Limb (tissue), 2 donors: ENCODE measurements around the gene DPP3.
"Not testable (repeated sequence)": the region's sequence is repeated elsewhere in the genome, so short reads cannot be mapped to it uniquely, and the experiment has no call there.

Experiments used
- DNase-seq, 2 donors: peaks; one replicate each; pipeline ENCODE4 v3.0.0-alpha.2; 2016; ENCODE audit errors: extremely low spot score in 2 of 2

Gene DPP3

GRCh38 chr11:66530927-66531709 lies 50.9 kb downstream of the DPP3 start:
- DNase-seq: no peak

DNA sequence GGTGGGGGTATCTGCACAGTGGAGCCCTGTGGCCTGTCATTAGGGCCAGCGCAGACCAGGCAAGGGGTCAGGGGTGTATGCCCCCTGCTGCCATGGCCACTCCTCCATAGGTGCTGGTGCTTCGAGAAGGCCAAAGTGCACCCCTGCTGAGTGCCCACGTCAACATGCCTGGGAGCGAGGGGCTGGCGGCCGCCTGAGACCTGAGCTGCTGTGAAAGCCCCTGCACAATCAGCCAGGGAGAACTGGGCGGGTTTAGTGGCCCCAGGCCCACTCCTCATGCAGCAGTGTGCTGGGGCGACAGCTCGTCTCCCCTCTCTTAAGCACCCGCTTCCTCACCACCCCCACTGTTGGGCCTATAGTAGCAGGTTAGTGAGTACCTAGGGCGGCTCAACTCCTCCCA lies 51.6 kb downstream of the DPP3 start:
- no peak for DNase-seq

- DNase-seq: no peak
These were observed 52.5 kb downstream of the DPP3 start for GRCh38 chr11:66532784-66533183.

- DNase-seq: no peak
These were observed 59.1 kb downstream of the DPP3 start for GRCh38 chr11:66539170-66539869.

DNA sequence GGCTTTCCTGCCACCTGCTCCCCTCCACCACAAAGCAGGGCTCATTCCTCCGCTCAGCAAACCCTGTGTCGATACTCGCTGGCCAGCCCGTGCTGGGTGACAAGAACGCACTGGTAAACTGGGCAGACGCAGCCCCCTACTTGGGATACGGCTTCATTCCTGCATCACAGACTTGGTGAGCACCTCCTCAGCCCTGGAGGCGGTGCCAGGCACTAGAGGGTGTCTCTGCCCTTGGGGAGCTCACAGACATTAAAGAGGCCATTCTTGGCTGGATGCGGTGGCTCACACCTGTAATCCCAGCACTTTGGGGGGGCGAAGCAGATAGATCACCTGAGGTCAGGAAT lies 59.6 kb downstream of the DPP3 start:
- DNase-seq: no peak

DNA sequence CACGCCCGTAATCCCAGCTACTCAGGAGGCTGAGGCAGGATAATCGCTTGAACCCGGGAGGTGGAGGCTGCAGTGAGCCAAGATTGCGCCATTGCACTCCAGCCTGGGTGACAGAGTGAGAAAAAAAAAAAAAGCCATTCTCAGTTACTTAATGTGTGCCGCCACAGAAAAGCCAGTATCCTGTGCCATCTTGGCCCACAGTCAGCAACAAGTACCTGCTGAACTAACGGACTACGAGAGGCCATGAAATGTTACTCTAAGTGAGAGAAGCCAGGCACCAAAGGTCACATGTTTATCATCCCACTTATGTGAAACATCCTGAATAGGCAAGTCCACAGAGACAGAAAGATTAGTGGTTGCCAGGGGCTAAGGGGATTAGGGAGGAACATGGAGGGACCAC lies 60.4 kb downstream of the DPP3 start:
- DNase-seq: not testable (repeated sequence)

GRCh38 chr11:66541892-66542291 lies 61.7 kb downstream of the DPP3 start:
- no peak for DNase-seq

DNA sequence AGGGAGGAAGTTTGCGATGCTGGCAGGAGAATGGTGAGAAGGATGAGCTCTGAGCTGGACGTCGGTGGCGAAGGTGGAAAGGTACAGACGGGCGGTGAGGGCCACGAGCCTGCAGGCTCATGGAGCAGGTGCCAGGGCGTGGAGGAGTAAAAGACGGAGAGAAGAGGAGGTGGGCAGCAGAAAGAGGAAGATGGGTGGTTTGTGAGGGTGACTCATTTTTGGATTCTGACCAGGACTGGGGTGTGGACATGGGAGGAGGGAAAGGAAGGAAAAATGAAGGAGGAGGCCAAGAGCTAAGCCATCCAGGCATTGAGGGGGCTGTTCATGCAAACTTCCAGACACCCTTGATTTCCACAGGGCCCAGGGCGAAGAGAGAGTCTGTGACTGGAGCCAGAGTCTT lies 62.1 kb downstream of the DPP3 start:
- DNase-seq: no peak

DNA sequence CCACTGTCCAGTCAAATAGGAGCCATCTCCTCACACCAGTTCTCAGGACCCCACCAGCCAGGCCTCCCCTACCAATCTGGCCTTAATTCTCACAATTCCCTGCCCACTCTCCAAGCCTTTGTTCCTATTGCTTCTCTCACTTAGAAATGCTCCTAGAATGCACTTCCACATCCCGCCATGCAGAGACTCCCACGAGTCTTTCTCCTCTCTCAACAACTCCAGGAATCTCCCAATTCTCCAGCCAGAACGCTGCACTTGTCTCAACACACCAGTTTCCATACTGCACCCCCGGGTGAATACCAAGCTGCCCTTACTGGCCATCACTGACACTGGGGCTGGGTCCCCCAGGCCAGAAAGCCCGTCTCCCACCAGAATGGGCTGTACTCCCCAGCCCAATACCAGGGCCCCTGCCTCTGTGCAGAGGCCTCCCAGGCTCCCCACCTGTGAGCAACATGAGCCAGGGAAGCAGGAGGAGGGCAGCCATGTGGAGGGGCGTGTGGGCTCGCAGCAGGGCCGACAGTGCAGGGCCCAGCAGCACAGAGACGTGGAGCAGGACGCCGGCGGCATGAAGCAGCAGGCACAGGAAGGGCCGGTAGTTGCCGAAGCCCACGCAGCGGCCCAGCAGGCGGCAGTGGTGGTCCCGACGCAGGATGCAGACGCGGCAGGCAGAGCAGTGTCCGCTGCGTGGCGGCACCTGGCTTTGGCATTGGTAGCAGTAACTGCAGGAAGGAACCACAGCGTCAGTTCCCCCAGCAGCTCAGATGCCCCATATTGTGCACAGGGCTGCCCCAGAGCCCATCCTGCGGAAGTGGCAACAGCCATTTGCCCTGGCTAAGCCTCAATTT lies 63.3 kb downstream of the DPP3 start:
- peak; percentile 46 to 81 for DNase-seq

DNA sequence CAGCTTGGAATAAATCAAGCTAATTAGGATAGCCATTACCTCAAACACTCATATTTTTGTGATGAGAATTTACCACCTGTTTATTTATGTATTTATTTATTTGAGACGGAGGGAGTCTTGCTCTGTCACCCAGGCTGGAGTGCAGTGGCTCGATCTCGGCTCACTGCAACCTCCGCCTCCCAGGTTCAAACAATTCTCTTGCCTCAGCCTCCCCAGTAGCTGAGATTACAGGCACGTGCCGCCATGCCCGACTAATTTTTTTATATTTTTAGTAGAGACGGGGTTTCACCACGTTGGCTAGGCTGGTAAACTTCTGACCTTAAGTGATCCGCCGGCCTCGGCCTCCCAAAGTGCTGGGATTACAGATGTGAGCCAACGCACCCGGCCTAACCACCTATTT lies 64.7 kb downstream of the DPP3 start:
- DNase-seq: not testable (repeated sequence)

DNA sequence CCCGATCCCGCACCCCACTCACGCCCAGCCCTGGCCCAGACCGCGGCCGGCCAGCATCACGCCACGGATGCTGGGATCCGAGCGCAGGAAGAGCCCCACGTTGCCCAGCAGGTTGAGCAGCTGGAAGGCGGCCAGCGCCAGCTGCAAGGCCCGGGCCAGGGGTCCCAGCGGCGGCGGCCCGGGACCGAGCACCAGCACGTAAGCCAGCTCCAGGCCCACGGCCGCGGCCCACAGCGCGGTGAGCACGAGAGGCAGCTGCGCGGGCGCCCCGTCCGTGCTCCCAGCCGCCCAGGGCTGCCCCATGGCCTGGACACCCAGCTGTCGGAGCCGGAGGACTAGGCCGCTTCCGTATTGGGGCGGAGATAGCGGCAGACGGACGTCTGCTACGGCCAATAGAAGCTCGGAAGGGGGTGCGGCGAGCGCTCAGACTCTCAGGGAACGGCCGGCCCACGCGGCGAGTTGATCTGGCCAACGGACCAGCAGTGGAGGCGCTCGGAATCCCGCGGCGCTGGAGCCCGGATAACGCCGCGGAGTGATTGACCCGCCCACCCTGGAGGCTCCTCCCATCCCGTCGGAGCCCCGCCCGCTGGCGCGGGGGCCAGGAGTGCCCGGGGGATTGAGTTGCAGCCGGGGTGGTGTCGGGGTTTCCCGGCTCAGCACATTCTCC lies 65.6 kb downstream of the DPP3 start, which contains the start of gene ZDHHC24:
ZDHHC24 (minus strand) TSS at position 348 of the 667 bp plus-strand sequence; CDS start at position 303, 45 bp downstream.
- DNase-seq: peak; percentile 86 to 93

- peak in 1 of 2 donors; percentile 64 for DNase-seq
These were observed 66.2 kb downstream of the DPP3 start, which contains the start of gene ACTN3 for GRCh38 chr11:66546368-66546965. Gene ACTN3, plus strand, starts transcription at chr11:66546903. Its CDS starts 35 bp downstream, at chr11:66546938.

DNA sequence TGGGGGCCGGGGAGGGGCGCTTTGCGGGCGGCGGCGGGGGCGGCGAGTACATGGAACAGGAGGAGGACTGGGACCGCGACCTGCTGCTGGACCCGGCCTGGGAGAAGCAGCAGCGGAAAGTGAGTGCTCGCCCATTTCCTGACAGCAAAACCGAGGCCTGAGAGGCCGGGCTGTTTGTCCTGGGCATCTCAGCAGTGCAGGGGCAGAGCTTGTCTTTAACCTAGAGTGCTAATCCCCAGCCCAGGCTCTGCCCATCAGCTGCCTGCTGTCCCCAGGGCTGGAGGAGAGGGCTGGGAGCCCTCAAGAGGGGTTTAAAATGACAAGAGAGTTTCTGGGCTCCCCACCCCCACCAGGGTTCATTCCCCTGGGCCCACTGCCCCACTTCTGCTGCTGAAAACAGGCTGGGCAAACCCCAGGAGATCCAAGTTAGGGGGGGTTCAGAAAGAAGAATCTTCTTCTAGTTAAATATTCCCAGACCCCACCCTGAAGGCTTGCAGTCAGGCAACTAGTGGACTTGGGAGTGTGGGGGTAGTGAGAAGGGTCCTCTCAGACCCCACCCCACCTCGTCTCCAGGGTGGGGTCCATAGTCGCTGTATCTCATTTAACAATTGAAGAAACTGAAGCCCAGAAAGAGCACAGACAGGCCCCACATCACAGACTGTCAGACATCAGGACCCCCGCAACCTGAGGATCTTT lies 66.9 kb downstream of the DPP3 start:
- no peak for DNase-seq

DNA sequence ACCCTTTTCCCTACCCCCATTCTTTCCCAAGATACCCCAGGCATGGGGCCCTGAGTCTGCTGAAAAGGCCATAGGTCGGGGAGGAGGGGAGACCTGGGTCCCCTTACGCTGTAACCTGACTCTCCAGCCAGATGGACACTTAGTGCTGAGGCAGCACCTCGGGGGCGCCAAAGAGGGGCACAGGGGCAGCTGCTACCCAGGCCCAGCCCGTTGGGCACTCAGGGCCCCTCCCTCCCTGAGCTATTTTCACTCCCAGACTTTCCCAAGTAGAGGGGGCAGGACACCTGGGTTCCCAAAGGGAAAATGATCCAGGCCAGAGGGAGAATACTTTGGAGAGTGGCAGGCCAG lies 67.4 kb downstream of the DPP3 start:
- DNase-seq: no peak

DNA sequence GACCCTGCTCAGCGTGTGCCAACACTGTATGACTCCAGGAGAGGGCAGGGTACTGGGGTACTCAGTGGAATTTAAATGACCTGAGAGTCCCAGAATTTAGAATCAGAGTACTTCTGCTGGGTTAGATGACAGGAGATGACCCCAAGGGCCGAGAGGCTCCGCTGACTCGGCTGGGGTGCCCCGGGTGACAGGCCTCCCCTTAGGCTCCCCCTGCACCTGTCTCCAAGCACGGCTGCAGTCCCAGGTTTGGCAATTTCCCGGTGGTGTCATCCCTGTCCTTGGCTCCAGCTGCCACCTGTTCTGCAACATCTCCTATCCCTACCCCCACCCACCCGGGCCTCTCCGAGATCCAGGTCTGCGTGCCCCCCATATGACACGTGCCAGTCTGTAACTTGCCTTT lies 67.8 kb downstream of the DPP3 start:
- no peak for DNase-seq

GRCh38 chr11:66548774-66549630 lies 68.8 kb downstream of the DPP3 start:
- no peak for DNase-seq

GRCh38 chr11:66549696-66550095 lies 69.5 kb downstream of the DPP3 start:
- DNase-seq: no peak

DNA sequence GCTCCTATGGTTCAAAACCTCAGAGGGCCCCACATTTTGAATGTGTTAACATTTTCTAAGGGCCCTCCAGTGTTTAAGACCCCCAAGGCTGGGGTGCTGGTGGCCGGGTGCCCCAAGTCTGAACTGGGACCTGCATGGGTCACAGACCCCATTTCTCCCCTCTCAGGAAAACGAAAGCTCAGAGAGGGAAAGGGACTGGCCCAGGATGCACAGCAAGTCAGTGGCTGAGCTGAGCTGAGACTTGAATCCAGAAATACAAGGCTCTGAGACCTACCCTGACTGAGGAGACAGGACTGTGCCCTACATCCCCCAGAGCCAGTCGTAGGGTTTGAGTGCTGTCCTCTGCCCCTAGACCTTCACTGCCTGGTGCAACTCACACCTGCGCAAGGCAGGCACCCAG lies 70.7 kb downstream of the DPP3 start:
- DNase-seq: no peak

DNA sequence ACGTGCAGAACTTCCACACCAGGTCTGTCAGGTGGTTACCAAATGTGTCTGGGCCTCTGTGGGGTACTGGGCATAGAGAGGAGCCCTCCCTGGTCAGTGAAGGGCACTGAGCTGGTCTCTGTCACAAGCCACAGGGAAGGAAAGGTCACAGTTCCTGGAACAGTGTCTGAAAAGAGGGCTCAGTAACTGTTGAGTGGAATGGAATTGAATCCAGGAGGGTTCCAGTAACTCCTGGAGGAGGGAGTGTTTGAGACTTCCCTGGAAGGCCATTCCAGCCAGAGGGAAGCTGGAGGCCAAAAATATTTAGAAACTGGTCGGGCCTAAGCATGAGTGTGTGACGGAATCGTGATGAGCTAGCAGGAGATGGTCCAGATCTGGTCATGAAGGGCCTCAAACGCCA lies 74.4 kb downstream of the DPP3 start:
- DNase-seq: no peak

- DNase-seq: no peak
These were observed 75.2 kb downstream of the DPP3 start for GRCh38 chr11:66555416-66555815.
